NCI-H1092 treated with DMSO at 0.1 percent for 48 hours (cell line): Measurements from ENCODE around the gene ZCCHC7.
"Not testable (repeated sequence)": the region's sequence is repeated elsewhere in the genome, so short reads cannot be mapped to it uniquely, and the experiment has no call there.

Source experiments
- DNase-seq: peaks from one replicate; lab custom pipeline; 2025; lab: John Stamatoyannopoulos, UW

Gene ZCCHC7

DNA sequence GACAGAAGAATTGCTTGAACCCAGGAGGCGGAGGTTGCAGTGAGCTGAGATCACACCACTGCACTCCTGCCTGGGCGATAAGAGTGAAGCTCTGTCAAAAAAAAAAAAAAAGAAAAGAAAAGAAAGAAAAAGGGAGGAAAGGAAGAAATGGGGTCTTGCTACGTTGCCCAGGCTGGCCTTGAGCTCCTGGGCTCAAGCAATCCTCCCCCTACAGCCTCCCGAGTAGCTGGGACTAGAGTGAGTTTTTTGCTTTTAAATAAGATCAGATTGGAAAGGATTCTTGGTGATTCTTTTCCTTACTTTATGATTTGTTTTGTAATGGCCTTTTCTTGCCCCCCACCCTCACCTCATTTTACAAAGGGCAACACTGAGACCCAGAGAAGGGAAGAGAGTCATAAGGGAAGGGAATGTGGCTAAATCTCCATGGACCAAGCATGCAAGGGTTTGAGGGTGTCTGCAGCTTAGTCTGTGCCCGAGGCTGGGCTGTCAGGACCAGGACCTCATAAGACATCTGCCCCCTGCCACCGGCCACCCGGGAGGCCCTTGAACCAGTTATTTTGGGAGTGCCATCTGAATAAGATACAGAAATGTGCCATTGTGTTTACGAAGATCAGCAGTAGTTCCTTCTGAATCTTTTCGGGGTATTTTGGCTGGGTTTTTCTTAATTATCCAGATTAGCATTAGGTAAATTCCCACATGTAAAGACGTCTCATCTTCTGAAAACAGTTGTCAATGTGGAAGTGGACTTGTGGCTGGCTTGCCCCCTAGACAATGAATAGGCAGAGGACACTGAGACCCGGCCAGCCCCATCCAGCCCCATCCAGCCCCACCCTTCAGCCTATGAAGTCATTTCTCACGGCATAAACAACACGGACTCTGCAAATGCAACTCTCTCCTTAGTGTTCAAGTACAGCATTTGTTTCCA lies 257.6 kb downstream of the ZCCHC7 start:
- no peak for DNase-seq

DNA sequence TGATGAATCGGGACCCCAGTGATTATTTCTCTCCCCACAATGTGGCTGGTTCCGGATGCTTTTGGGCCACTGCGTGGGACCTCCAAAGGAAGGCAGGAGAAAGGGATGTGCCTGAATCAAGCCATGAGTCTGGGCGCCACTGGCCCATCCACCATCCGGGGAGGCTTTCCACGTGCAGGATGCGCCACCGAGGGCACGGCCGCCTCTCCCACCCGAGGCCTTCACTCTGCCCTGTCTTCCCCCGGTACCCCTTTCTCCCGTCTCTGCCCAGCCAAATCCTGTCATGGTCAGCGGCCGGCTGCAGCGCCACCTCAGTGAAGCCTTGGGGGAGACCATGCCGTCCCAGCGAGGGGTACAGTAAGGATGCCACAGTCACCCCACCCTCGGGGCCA lies 258.2 kb downstream of the ZCCHC7 start:
- no peak for DNase-seq

DNA sequence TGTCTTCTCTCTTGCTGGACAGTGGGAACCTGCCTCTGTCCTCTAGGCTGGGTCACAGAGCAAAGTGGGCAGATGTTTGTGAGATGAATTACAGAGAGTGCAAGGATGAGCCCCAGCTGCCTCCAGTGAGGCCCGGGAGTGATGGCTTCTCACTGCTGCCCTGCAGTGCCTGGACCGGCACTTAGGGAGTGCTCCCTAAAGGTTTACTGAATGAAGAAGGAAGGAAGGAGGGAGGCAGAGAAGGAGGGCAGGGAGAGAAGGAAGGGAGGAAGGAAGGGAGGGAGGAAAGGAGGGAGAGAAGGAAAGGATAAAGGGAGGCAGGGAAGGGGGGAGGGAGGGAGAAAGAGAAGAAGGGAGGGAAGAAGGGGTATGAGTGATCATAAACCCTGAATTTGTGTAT lies 259.5 kb downstream of the ZCCHC7 start:
- DNase-seq: no peak

DNA sequence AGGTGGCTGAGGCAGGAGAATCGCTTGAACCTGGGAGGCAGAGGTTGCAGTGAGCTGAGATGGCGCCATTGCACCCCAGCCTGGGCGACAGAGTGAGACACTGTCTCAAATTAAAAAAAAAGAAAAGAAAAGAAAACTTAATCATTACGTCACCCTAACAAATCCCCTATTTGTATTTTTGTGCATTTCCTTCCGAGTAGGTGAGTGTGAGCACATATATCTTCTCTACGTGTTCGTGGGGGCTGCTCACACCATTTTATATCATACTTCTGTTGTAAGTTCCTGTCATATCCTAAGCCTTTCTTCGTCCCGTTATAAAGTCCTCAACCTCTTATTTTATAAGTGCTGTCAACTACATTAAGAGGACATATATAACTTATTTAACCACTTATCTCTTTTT lies 260.2 kb downstream of the ZCCHC7 start:
- DNase-seq: no peak

DNA sequence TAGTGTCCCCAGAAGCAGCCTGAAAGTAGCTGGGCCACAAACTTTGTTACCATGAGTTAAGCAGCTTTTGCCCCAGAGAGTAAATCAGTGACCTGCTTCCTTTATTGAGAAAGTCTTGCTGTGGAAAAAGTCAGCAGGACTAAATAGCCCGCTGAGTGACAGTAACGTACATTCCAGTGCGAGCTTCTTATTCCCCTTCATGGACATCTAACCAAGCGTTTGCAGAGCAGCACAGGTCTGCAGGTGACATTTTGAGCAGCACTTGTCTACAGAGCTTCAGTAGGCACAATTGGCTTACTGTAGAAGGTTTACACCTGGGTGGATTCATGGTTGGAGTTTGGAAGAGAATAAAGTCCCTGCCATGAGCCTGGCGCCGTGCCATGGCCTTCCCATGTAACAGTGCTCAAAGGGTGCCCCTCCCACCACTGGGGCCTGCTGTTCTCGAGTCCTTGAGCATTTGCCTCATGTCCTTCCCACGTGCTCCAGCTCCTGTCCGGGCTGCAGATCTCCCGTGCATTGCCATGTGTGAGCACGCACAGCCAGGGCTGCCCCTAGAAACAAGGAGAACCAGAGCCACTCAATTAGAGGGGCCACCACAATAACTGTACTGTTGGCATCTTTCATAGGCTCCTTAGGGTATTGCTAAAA lies 260.8 kb downstream of the ZCCHC7 start:
- no peak for DNase-seq

DNA sequence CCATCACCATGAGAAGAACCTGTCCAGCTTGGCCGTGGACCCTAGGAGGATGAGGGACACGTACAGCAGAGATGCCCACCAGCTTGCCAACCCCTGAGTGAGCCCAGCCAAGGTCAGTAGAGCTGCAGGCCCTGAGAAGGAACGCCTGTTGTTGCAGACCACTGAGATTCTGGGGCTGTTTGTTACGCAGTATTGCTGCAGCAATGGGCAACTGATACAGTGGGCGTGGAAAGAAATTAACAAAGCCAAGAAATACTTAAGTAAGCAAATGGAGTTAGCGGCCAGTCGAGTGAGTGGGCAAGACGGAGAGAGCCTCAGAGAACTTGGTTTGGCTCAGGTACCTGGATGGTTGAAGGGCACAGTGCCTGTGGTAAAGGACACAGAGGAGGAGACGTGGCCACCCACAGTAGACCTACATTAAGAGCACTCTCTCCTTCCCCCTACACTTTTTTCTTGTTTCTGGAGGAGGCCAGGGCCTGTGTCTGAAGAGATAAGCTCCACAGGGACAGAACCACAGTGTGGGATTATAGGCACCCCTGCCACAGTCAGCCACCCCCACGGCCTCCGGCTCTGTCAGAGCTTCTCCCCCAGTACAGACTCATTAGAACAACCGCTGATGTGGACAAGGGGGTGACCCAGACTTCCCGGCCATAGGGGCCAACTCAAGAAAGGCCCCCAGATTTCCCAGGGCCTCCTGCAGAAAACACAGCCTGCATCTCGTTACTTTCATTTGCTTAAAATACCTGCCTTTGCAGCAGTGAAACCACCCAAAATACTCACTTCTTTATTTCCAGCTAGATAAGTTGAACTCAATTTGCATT lies 262.0 kb downstream of the ZCCHC7 start:
- no peak for DNase-seq

DNA sequence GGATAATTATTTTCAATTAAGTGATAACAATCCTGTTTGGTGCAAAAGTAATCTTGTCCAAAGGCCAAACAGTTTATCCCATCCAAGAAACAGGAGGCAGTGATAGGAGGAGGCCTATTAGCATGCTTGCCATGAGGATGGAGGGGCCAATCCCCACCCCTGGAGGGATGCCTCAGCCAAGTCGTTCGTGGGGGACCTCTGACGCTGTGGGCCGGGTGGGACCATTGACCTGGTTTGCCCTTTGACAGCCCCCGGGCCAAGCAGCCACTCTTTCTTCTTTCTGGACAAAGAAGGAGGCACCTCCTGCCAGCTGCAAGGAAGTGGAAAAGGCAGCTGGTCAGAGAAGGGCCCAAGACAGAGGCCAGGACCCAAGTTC lies 262.6 kb downstream of the ZCCHC7 start:
- DNase-seq: no peak

DNA sequence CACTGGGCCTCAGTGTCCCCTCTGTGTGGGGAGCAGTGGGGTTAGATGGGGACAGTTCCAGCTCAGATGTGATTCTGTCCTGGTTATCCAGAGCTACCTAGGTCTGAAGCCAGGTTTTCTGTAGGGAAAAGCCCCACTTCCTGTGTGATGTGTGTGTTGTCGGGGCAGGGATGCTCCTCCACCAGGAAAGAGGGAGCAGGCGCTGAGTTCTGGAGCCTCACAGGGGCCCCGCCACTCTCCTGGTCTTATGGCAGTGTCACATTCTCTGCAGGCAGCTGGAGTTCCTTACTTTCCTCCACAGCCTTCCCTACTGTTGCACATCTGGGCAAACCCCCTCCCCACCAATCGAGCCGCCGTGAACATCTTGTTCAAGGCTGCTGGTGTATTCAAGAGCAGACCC lies 263.0 kb downstream of the ZCCHC7 start:
- no peak for DNase-seq

DNA sequence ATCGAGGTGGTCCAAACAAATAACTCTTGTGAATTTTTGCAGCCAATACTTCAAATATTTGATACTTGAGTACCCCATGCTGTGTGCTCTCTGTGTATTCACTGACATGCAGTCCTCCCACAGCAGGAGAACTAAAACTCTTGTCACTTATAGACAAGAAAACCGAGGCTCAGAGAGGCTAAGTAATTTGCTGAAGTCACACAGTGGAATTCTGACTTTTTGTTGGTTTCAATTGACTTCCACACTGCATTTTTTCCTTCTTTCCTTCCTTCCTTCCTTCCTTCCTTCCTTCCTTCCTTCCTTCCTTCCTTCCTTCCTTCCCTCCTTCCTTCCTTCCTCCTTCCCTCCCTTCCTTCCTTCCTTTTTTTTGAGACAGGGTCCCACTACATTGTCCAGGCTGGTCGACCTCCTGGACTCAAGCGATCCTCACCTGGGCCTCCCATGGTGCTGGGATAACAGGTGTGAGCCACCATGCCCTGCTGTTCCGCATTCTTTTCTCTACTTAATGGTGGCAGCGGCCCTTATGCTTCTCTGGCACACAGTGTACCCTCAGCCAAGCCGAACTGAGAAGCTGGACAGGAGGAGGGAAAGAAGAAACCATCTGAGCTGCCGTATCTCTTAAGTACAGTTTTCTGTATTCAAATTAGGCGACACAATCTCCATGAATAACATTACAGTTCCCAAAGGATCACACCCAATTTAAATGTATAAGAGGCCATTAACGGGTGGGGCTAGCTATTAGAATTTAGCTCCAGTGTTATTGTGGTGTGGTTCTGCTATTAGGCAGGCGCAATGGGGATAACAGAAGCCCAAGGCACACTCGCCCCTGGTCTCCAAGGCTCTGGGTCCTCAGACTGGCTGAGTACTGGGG lies 263.7 kb downstream of the ZCCHC7 start:
- no peak for DNase-seq

DNA sequence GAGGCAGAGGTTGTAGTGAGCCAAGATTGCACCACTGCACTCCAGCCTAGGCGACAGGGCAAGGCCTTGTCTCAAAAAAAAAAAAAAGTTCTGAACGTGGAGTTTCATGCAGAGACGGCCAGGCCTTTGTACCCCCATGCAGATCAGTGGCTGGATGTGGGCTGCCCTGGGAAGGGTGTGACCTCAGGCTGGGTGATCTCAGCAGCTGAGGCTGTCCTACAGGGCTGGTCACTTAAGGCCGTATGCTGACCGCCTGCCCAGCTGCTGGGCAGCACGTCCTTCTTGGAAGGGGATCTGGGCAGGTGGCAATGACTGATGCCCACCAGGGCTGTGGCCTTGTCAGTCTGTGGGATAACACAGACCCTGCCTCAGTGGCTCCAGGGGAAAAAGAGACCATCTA lies 264.9 kb downstream of the ZCCHC7 start:
- DNase-seq: no peak

DNA sequence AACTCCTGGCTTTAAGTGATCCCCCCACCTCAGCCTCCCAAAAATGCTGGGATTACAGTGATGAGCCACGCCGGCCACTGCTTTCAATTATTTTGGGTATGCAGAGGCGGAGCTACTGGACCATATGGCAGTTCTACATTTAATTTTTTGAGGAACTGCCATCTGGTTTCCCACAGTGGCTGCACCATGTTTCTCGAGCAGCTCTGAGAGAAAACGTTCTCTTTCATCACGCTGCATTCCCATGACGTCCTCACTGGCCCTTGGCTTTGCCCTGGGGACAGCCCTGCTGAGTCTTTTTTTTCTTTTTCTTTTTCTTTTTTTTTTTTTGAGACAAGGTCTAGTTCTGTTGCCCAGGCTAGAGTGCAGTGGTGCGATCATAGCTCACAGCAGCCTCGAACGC lies 266.6 kb downstream of the ZCCHC7 start:
- DNase-seq: no peak

DNA sequence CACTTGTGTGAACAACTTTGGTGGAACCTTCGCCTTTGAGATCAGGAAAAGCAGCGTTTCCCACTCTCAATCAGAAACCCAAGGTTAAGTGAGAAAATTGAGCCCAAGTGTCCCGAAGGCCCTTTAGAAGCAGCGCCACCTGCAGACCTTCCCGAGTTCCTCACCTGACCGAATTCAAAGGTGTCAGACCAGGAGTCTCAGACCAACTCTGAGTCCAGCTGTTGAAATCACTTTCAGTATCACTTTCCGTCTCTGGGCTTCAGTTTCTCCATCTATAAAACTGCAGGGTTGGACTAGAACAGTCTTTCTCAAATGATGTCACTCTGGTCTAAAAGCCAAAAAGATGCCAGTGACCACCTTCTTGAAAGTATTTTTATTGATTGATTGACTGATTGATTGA lies 270.4 kb downstream of the ZCCHC7 start:
- DNase-seq: no peak

DNA sequence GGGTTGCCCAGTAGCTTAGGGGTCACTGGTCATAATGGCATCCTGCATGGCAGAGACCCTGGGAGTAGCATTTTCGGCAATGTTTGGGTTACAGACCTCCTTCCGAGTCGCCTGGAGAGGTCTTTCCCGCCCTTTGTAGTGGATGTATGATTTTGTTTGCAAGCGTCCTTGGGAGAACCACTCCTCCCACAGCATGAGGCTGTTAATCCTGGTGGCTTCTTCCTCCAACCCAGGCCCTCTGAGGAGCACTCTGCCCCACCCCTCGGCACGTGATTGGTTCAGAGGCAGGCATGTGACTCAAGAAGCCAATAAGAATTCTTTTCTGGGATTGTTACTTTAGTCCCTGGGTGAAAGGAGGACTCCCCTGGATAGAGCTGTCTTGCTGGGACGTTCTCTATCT lies 271.9 kb downstream of the ZCCHC7 start:
- DNase-seq: no peak

DNA sequence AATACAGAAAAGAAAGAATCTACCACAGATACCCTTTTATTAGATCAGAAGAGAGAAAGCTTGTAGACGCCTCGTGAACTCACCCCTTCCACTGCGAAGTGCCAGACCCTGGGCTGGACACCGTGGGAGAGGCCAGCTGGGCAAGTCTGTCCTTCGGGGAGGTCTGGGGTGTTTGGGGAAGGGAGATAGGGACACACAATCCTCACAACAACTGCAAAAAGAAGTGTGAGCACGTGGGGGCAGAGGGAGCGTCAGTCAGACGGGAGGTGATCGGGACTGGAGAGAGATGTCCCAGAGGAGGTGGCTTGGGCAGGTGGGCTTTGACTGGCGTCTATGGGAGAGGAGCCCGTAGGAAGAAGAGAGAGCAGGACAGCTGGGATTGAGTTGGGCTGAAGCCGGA lies 274.9 kb downstream of the ZCCHC7 start:
- DNase-seq: no peak

DNA sequence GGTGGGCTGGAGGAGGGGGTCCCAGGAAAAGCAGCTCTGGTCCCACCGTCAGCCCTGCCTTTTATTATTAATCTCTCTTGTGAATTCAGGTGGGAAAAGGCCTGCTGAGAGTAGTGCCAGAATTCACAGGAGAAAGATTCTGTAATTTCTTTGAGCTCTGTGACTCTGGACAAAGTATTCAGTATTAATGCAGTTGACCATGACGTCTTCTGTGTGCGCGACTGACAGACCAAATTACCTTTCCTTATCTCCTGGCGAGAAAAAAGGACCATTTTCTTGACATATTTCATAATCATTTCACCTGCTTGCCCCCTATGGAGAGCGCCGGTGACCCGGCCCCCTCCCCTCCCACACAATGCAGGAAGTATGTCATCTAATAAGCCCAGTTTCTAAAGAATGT lies 275.3 kb downstream of the ZCCHC7 start:
- DNase-seq: no peak

DNA sequence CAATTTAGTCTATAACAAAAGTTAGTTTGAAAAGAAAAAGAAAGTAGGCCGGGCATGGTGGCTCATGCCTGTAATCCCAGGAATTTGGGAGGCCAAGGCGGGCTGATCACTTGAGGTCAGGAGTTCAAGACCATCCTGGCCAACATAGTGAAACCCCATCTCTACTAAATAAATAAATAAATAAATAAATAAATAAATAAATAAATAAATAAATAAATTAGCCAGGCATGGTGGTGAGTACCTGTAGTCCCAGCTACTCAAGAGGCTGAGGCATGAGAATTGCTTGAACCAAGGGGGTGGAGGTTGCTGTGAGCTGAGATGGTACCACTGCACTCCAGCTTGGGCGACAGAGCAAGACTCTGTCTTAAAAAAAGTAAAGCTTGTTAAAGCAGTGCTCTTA lies 277.6 kb downstream of the ZCCHC7 start:
- DNase-seq: not testable (repeated sequence)

DNA sequence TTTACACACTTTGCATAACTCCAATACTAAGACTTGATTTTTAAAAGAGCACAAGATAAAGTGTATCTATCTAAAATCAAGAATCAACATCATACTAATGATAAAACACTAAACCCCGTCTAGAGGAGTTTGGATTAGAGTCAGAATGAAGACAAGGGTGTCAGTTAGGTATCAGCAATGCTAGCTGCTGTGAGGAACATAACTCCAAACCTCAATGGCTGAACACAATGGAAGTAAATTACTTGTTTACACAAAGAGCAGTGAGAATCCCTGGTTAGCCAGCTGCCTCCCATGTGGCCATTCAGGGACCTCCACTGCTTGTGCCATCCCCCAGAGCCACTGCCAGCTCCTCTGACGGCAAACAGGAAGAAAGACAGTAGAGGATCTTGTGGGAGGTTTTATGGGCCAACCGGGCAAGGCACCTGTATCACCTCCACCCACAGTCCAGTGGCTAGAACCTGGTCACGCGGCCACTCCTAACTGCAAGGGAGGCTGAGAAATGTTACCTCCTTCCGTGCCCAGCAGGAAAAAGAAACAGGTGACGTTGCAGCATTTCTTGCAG lies 278.2 kb downstream of the ZCCHC7 start:
- no peak for DNase-seq

DNA sequence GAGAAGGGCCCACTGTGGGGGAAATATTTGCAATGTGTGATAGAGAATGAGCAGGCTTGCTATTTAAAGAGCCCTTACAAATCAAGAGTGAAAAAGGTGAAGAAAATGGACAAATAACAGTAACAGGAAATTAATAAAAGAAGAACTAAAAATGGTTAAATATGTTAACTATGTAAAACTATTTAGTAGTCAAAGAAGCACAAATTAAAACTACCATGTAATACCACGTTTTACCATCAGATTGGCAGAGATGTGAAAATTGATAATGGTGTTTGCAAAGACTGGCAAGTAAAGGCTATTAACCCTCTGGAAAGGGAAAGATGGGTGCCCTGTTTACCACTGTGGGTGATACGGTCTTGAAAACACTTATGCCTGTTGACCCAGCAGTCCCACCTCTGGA lies 279.0 kb downstream of the ZCCHC7 start:
- no peak for DNase-seq

DNA sequence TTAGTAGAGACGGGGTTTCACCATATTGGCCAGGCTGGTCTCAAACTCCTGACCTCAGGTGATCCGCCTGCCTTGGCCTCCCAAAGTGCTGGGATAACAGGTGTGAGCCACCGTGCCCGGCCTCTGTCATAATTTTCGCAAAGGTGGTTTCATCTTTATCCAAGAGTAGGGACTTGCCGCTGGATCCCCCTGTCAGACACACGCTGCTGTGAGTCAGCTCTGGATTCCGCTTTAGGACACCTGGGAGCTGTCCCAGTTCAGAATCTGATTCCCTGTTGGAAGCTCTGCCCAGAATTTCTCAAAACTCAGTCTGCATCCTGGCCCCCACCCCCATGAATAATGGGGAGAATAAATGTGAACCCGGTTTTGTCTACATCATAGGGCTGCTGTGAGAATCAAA lies 284.2 kb downstream of the ZCCHC7 start:
- no peak for DNase-seq

DNA sequence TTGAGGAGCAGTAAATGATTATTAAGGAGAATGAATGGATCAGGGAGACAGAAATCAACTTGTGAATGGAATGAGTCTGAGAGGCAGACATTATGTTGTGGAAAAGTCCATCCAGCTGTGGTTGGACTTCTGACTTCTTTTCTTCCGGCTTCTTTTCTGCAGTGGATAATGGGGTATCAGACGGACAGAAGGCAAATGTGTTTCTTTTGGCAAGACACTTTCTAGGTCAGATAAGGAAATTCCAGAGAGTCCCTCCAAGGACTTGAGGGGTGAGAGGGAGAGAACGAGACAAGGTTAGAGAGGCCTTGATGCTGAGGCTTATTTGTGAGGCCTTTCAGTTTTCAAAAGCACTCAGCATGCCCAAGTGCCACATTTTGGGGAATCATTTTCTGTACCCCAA lies 285.0 kb downstream of the ZCCHC7 start:
- no peak for DNase-seq

DNA sequence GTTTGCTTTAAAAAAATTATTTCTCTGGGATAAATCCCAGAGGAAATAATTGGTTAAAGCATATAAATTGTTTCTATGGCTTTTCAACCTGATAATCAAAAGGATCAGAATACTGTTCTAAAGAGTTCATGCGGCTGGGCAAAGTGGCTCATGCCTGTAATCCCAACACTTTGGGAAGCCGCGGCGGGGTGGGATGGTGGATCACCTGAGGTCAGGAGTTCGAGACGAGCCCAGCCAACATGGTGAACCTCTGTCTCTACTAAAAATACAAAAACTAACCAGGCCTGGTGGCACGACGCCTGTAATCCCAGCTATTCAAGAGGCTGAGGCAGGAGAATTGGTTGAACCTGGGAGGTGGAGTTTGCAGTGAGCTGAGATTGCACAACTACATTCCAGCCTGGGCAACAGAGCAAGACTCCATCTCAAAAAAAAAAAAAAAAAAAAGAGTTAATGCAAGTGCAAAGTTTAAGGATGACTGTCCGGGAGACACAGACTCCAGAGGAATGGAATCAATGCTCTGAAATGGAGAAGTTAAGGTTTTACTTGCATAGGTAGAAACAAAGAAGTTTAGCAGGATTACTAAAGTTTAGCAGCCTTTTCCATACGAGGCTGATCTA lies 285.5 kb downstream of the ZCCHC7 start:
- DNase-seq: no peak
